Astrocyte (in vitro differentiated cells and primary cell): Measurements from ENCODE around the gene DNAL4. TPM values are rescaled to one million over a fixed set of nuclear protein-coding genes. Genes with fewer than 3 reads are reported as not detected.

ENCODE experiments used
- DNase-seq: peaks from one replicate; pipeline ENCODE4 v3.0.0-alpha.2; 2010; ENCODE audit warnings: low read depth
- FAIRE-seq: peaks from 2 replicates; lab custom pipeline; 2011; peaks lifted over from hg19 to GRCh38; lab: Jason Lieb, UNC
- H2AFZ ChIP-seq: 2 replicates; pipeline ENCODE4 v1.6.0; 2012; ENCODE audit warnings: low read depth, low read length, inconsistent platforms
- H3K27ac ChIP-seq: 2 replicates; pipeline ENCODE4 v1.5.1; 2011; ENCODE audit warnings: low read depth, low read length, inconsistent platforms
- H3K27me3 ChIP-seq: 2 replicates; pipeline ENCODE4 v1.6.0; 2011; ENCODE audit warnings: low read length, inconsistent platforms; ENCODE audit not compliant: insufficient read depth
- H3K36me3 ChIP-seq: 2 replicates; pipeline ENCODE4 v1.5.1; 2011; ENCODE audit warnings: low read length, inconsistent platforms; ENCODE audit not compliant: insufficient read depth
- H3K4me1 ChIP-seq: 2 replicates; pipeline ENCODE4 v1.5.1; 2011; ENCODE audit warnings: low read length, inconsistent platforms; ENCODE audit not compliant: insufficient read depth
- H3K4me2 ChIP-seq: 2 replicates; pipeline ENCODE4 v1.6.0; 2012; ENCODE audit warnings: low read length, inconsistent platforms
- H3K4me3 ChIP-seq: 2 replicates; pipeline ENCODE4 v1.5.1; 2011; ENCODE audit warnings: low read depth, mild to moderate bottlenecking, low read length, inconsistent platforms; ENCODE audit not compliant: insufficient read depth
- H3K79me2 ChIP-seq: 2 replicates; pipeline ENCODE4 v1.6.0; 2012; ENCODE audit warnings: mild to moderate bottlenecking, low read length, inconsistent platforms; ENCODE audit not compliant: insufficient read depth
- H3K9ac ChIP-seq: 2 replicates; pipeline ENCODE4 v1.6.0; 2012; ENCODE audit warnings: mild to moderate bottlenecking, low read length, inconsistent platforms
- H3K9me3 ChIP-seq: 2 replicates; pipeline ENCODE4 v1.5.1; 2012; ENCODE audit warnings: low read depth, mild to moderate bottlenecking, low read length, inconsistent platforms; ENCODE audit not compliant: insufficient read depth
- H4K20me1 ChIP-seq: 2 replicates; pipeline ENCODE4 v1.6.0; 2012; ENCODE audit warnings: low read length, inconsistent platforms; ENCODE audit not compliant: insufficient read depth
- H3K27ac Mint-ChIP-seq: one replicate; pipeline ENCODE4 v1.8.0; 2021; ENCODE audit warnings: mild to moderate bottlenecking, mixed read lengths; ENCODE audit not compliant: unreplicated experiment
- H3K27me3 Mint-ChIP-seq: one replicate; pipeline ENCODE4 v1.8.0; 2021; ENCODE audit warnings: low read depth, mixed read lengths; ENCODE audit not compliant: unreplicated experiment
- H3K36me3 Mint-ChIP-seq: one replicate; pipeline ENCODE4 v1.8.0; 2021; ENCODE audit warnings: low read depth, mixed read lengths; ENCODE audit not compliant: unreplicated experiment
- H3K4me1 Mint-ChIP-seq: one replicate; pipeline ENCODE4 v1.8.0; 2021; ENCODE audit warnings: low read depth, mixed read lengths; ENCODE audit not compliant: unreplicated experiment
- H3K4me3 Mint-ChIP-seq: one replicate; pipeline ENCODE4 v1.8.0; 2021; ENCODE audit warnings: mild to moderate bottlenecking, moderate library complexity, mixed read lengths; ENCODE audit not compliant: unreplicated experiment
- H3K9me3 Mint-ChIP-seq: one replicate; pipeline ENCODE4 v1.8.0; 2021; ENCODE audit warnings: mild to moderate bottlenecking, mixed read lengths; ENCODE audit not compliant: unreplicated experiment
- CTCF ChIP-seq: IDR thresholded peaks from 2 replicates; pipeline ENCODE4 v1.5.1; 2011; ENCODE audit warnings: low read depth, mild to moderate bottlenecking, inconsistent platforms, low read length, moderate library complexity; ENCODE audit not compliant: insufficient read depth
- EZH2 ChIP-seq: IDR thresholded peaks from 2 replicates; pipeline ENCODE4 v1.6.1; 2012; ENCODE audit warnings: mild to moderate bottlenecking, low read length, inconsistent platforms; ENCODE audit not compliant: insufficient read depth
- total RNA-seq: library from RNA; stranded (reverse); gene quantifications from 2 replicates; pipeline ENCODE4 v1.2.1, GENCODE V29; 2021

Gene DNAL4
- total RNA-seq, 1 donor from 2014 or later, result 12.8 TPM

- peak overlapping the region; percentile 57 for H3K4me2 ChIP-seq
- Mint-ChIP-seq H3K36me3 (no peaks in the 10 kb centered on the region), H3K4me3 (no peak overlapping the region), H3K9me3 (peaks cover 4% of the 10 kb centered on the region), H3K27me3 (peaks cover 24% of the 10 kb centered on the region), H3K27ac (no peak overlapping the region), H3K4me1 (no peaks in the 10 kb centered on the region)
- TF ChIP-seq EZH2, result no peak
- no peak for TF ChIP-seq CTCF
- H3K9me3 ChIP-seq, result no peaks in the 10 kb centered on the region
- no peaks in the 10 kb centered on the region for H3K79me2 ChIP-seq
- H4K20me1 ChIP-seq, result no peaks in the 10 kb centered on the region
- H3K27me3 ChIP-seq, result peaks cover 11% of the 10 kb centered on the region
- peak overlapping the region; percentile 45 for H2AFZ ChIP-seq
- no peak overlapping the region for H3K27ac ChIP-seq
- H3K4me1 ChIP-seq, result peaks cover 4% of the 10 kb centered on the region
- H3K4me3 ChIP-seq, result no peak overlapping the region
- no peaks in the 10 kb centered on the region for H3K36me3 ChIP-seq
- DNase-seq, result peak; percentile 88
- H3K9ac ChIP-seq, result no peak overlapping the region
- FAIRE-seq, result peak; percentile 55
Observed at GRCh38 chr22:38802671-38803121, 8.8 kb upstream of the DNAL4 start.

GRCh38 chr22:38799265-38800002, 5.5 kb upstream of the DNAL4 start:
- Histone ChIP-seq H3K4me3 (no peak overlapping the region), H3K4me1 (peaks cover 4% of the 10 kb centered on the region), H3K9me3 (no peaks in the 10 kb centered on the region), H3K27ac (no peak overlapping the region), H3K79me2 (no peaks in the 10 kb centered on the region), H3K27me3 (peaks cover 8% of the 10 kb centered on the region), H4K20me1 (no peaks in the 10 kb centered on the region), H3K36me3 (no peaks in the 10 kb centered on the region), H3K4me2 (no peak overlapping the region), H3K9ac (no peak overlapping the region), H2AFZ (no peak overlapping the region)
- peaks cover 4% of the 10 kb centered on the region for H3K9me3 Mint-ChIP-seq
- FAIRE-seq (no peak), DNase-seq (no peak)
- peaks cover 2% of the 10 kb centered on the region for H3K4me1 Mint-ChIP-seq
- TF ChIP-seq CTCF, result no peak
- no peak for TF ChIP-seq EZH2
- no peak overlapping the region for H3K4me3 Mint-ChIP-seq
- H3K36me3 Mint-ChIP-seq, result peaks cover 2% of the 10 kb centered on the region
- H3K27me3 Mint-ChIP-seq, result peaks cover 24% of the 10 kb centered on the region
- H3K27ac Mint-ChIP-seq, result no peak overlapping the region

GRCh38 chr22:38798496-38798895, 4.6 kb upstream of the DNAL4 start:
- FAIRE-seq (no peak), DNase-seq (no peak)
- Mint-ChIP-seq H3K9me3 (peaks cover 4% of the 10 kb centered on the region), H3K27me3 (peaks cover 23% of the 10 kb centered on the region), H3K4me1 (peaks cover 2% of the 10 kb centered on the region), H3K27ac (no peak overlapping the region), H3K4me3 (no peak overlapping the region), H3K36me3 (peaks cover 2% of the 10 kb centered on the region)
- Histone ChIP-seq H4K20me1 (no peaks in the 10 kb centered on the region), H3K4me1 (peaks cover 4% of the 10 kb centered on the region), H3K79me2 (peaks cover 3% of the 10 kb centered on the region), H3K36me3 (no peaks in the 10 kb centered on the region), H3K27me3 (peaks cover 8% of the 10 kb centered on the region), H3K9ac (no peak overlapping the region), H3K4me2 (no peak overlapping the region), H3K9me3 (no peaks in the 10 kb centered on the region), H2AFZ (no peak overlapping the region), H3K27ac (no peak overlapping the region), H3K4me3 (no peak overlapping the region)
- TF ChIP-seq EZH2 (no peak), CTCF (no peak)
